HG02970 (cell line): ENCODE measurements around the gene SNX27.
"Not testable (repeated sequence)": the region's sequence is repeated elsewhere in the genome, so short reads cannot be mapped to it uniquely, and the experiment has no call there.

Experiments
- ATAC-seq: cut with Tn5 transposase; IDR thresholded peaks from one replicate; pipeline ENCODE4 v1.9.1; 2021; ENCODE audit warnings: mild to moderate bottlenecking, moderate library complexity, moderate number of reproducible peaks; ENCODE audit not compliant: unreplicated experiment, low FRiP score

The SNX27 gene

DNA sequence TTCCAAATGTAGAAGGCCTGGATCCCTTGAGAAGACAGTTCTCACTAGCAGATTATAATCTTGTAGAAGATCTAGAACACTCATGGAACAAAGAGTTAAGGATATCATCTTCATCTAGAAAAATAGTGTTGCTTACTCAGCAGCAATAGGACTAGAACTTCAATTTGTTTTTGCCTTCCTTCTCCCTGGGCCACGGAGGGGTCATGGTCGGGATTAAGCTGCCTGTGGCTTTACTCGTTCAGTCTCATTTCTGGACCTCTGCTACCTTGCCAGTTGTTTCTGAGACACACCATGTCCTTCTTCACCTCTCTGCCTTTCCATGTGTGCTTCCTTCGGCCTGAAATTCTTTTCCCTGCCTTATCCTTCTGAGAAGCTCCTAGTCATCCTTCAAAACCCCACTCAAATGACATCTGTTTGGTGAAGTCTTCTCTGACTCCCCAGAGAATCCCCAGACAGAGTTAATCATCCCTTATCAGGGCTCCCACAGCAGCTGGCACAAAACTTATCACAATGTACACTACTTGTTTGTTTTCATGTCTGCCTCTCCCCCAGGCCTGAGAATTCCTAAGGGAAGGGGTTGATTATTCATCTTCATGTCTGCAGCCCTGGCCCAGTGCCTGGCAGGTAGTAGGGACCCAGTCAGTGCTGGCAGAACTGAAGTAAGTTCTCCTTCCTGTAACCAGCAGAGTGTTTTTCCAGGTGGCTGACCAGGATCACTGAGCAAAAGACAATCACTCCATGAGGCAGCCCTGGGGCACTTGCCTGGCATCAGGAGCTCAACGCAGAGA lies 15.5 kb upstream of the SNX27 start:
- no peak for ATAC-seq

DNA sequence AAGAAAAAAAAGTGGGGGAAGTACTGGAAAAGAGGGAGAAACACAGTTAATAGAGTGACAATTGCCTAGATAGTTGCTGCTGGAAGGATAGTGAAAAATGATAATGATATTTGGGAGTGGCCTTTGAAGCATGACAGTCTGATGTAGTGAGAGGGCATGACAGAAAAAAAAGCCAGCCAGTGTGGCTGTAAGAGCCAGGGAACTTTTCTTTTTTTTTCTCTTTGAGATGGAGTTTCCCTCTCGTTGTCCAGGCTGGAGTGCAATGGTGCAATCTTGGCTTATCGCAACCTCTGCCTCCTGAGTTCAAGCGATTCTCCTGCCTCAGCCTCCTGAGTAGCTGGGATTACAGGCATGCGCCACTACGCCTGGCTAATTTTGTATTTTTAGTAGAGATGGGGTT lies 9.3 kb upstream of the SNX27 start:
- not testable (repeated sequence) for ATAC-seq

DNA sequence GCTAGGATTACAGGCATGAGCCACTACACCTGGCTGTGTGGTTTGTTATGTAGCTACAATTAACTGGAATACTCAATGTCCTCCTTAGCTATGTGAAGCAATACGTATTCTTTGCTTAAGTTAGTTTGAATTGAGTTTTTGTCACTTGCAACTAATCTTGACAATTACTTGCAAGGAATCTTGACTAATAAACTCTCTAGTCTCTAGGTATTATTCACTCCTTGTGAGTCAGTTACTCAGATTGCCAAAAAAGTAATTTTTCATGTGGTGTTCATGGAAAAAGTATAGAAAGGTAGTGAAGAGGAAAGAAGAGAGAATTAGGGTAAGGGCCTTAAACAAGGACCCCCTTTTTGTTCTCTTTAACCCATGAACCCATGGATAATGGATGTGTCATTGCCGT lies 7.6 kb upstream of the SNX27 start:
- ATAC-seq, result no peak

DNA sequence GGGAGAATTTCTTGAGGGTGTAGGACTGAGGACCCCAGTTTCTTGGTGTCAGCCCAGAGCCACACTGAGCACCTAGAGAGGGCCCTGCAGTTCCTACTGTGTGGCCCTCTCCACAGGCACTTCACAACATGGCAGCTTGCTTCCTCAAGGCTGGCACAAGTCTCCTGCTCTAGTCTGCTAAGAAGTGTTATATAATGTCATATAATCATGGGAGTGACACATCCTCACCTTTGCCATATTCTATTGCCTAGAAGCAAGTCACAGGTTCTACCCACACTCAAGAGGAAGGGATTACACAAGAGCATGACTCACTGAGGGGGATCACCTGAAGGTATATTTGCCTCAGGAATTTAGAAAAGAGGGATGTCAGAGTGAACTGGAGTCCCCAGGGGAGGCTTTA lies 5.5 kb upstream of the SNX27 start:
- no peak for ATAC-seq

DNA sequence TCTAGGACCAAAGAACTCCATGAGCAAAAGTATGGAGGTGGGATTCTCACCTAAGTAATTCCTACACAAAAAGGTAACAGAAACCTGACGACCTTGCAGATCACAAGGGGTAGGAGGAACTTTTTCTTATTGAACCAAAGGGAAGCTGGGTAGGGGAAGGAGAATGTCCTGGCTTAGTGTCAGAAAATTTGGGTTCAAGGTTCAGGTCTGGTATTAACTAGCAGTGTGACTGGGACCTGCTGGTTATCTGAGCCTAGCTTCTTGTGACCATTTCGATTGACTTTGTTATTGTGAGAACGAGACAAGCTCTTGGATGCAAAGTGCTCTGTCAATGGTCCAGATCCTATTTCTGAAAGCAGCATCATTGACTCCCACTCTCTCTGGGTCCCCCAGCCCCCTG lies 5.0 kb upstream of the SNX27 start:
- no peak for ATAC-seq

DNA sequence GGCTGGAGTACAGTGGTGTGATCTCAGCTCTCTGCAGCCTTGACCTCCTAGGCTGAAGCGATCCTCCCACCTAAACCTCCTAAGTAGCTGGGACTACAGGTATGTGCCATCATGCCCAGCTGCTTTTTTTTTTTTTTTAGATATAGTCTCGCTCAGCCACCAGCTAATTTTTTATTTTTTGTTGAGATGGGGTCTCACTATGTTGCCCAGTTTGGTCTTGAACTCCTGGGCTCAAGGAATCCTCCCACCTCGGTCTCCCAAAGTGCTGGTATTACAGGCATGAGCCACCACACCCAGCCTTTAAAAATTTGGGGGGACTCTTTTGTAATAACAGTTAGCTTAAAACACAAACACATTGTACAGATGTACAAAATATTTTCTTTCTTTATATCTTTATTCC lies 1.7 kb upstream of the SNX27 start:
- ATAC-seq, result no peak

DNA sequence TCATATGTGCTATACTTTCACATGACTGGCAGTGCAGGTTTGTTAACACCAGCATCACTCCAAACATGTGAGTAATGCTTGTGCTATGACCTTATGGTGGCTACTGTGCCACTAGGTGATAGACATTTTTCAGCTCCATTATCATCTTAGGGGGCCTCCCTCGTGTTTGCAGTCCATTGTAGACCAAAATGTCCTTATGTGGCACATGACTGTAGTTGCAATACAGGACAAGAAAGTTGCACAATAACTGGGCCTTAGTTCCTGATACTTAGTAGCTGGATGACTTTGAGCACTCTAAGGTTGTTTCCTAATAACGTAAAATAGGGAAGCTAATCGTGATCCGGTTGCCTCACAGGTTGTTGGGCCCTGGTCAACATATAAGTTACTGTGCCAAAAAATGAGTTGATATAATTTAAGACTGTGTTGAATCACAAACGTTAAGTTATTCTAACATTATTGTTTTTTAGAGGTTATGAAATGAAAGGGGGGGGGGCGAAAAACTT lies 511 bp upstream of the SNX27 start:
- no peak for ATAC-seq

DNA sequence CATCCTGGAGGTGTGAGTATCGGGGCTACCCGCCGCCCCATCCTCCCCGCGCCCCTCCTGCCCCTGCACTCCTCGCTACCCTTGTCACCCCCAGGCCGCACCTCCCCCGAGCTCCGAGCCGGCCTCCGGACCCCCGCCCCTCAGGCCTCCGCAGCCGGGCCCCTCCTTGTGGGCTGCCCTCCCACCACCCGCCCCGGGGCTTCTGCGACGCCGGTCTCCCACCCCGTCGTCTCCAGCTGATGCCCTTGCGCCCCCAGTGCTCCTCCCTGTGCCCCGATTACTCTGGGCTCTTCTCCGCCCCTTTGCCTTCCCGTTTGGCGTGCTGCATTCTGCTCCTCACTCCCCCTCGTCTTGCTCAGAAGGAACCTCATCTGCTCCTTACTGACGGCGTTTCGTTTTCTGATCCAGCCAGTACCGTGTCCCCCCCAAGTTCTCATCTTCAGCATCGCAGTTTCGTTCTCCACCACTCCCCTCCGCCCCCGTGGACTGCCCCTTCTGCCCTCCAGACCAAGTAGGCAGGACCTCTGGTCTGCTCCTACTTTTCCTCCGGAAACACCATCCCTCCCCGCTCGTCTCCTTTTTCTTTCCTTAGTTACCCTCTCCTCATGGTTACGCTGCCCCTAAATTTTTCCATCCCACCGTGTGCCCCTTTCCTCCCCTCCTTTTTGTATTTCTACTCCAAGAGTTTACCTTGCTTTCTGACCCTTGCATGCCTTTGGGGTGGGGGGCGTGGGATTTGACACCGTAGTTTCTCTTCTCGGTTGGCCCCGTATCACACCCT lies 841 bp downstream of the SNX27 start:
- ATAC-seq, result peak; percentile 21

DNA sequence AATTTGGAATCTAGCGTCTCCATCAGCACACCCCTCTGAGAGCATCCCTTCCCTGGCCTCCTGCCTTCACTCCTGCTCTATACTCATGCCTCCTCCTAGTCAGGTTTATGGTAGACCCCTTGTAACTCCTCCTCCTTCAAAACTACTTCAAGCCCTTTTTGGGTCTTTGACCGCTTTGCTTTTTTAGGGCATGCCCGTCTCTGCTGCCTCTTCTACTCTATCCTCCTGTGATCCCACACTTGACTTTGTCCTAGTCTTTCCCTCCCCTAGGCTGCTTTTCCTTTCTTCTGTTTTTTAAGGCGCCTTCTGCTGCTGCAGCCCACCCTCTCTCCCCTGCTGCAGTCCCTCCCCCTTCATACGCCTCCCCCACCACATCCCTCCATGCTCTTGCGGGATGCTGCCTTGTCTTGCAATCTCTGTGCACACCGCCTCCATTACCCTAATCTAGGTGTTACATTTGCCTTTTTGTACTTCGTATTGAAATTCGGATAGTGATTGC lies 1.5 kb downstream of the SNX27 start:
- ATAC-seq, result no peak

DNA sequence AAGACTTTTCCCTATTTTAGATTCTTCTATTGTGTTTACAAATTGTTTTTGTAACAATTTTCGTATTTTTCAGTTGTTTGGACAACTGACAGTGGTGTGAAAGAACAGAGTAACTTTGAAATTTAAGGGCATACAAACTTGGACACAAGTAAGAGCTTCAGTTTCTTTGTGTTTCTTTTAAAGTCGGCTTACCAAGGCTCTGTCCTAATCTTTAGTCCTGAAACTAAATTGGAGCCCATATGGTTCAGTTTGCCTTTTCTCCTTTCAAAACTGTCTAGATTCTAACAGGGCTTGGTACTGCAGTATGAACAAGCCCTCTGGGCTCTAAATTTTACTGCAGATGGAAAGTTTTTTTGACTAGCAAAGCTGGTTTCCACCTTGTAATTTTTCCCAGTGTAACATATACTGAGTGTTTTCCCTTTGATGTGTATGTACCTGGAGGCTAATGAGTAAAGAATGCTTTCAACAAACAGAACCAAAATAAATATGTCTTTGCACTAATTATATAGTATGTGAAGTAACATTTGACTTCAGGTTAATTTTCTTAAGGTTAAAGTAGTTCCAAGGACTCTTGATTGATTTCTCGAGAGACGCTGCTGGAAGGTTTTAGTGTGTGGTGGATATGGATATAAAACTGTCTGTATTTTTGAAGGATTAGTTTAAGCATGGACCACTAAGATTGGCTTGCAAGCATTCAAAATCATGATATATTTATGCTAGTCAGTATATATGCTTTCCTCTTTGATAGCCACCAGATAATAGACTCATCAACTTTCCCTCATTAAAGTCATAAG lies 4.1 kb downstream of the SNX27 start:
- no peak for ATAC-seq

DNA sequence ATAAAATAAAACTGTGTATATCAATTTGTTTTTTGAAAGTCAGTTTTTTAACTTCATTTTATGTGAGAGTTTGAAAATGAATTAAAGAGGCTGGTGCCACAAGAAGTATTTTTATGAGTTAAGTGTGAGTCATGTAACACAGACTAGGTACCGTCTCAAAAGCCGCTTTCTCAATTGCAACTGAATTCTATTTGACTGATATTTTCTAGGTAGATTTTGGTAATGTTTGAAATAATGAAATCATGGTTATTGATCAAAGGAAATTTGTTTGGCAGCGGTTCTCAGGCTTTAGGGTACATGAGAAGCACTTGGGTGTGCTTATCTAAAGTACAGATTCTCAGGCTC lies 4.6 kb downstream of the SNX27 start:
- no peak for ATAC-seq

DNA sequence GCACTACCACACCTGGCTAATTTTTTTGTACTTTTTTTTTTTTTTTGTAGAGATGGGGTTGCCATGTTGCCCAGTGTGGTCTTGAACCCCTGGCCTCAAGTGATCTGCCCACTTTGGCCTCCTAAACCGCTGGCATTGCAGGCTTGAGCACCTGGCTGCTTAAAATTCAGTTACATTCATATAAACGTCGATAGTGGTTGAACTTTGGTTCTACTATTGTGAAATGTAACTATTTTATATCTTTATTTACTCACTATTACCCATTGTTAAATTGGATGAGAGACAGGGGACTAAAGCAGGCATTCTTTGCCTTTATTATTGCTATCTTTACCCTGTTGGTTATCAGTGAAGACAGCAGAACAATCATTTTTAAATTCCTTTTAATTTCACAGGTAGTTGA lies 6.2 kb downstream of the SNX27 start:
- no peak for ATAC-seq

DNA sequence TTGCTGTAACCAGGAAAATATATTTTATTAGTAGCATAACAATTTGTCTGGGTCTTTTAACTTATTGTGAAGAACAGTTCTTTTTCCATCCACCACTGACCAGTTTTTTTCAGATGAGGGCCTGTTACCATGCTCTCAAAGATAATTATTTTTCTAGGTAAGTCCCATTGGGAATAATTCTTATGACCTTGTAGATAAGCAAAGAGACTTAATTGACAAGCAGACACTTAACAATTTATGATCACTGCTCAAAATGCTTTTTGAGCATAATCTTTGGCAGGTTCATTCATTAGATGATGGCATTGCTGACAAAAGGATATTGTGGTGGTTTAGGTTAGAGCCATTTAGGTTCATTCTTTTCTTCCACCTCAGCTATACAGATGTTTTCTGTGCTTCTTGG lies 6.6 kb downstream of the SNX27 start:
- ATAC-seq, result no peak

DNA sequence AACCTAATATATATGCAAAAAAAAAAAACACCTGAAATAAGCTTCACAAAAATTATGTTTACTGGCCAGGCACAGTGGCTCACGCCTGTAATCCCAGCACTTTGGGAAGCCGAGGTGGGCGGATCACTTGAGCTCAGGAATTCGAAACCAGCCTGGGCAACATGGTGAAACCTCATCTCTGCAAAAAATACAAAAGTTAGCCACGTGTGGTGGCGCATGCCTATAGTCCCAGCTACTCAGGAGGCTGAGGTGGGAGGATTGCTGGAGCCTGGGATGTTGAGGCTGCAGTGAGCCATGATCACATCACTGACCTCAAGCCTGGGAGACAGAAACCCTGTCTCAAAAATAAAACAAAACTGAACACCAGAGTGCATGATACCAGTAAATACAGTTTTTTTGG lies 7.1 kb downstream of the SNX27 start:
- not testable (repeated sequence) for ATAC-seq

DNA sequence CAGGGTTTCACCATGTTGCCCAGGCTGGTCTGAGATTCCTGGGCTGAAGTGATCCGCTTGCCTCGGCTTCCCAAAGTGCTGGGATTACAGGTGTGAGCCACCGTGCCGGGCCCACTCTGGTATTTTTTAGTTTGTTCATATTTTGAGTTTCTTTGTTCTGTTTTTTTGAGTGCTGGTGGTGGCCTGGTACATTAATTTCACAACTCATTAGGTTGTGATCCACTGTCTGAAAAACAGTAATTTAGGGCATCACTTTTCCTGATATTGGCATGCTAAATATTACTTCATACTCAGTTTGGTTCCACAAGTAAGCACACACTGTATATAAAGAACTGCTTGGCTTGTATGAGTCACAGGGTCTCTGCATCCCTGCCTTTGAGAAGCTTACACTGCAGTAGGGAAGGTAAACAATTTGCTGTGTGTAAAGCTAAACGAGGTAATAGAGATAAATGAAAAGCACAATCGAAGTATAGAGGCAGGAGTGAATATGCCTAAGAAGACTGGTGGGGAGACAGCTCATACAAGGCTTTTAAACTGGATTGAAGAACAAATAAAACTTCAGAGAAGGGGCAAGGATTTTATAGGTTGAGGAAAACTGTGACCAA lies 7.7 kb downstream of the SNX27 start:
- no peak for ATAC-seq

DNA sequence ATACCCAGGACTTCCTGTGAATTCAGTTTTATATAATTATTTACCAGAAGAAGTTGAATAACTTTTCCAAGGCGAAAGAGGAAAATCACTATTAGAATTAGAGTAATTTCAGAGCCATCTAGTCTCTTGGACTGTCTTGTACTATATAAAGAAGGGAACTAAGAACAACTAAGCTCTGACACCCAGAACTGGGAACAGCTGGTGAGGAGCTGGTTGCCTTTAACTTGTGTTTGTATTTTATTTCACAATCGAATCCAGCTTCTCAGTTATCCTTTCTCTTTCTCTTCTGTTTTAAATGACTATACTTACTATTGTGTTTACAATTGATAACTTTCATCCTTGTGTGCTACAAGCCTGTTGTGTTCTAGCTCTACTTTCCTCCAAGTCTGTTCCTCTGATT lies 8.4 kb downstream of the SNX27 start:
- ATAC-seq, result no peak

DNA sequence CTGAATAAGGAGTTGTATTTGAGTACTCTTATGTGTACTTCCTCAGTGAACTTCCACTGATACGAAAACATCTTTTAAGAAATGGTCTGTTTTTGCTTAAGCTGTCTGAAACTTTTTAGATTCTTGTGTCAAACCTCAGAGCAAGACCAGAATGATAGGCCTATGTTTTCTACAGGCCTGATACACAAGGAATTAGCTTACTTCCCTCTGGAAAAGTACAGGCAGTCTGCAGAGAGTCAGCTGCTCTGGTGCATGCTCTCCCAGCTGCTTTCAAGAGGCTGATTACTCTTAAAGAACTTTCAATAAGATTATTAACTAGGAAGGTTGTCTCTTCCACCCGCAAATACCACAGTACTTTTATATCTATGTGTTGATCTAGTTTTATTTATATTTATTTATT lies 9.5 kb downstream of the SNX27 start:
- ATAC-seq, result no peak

DNA sequence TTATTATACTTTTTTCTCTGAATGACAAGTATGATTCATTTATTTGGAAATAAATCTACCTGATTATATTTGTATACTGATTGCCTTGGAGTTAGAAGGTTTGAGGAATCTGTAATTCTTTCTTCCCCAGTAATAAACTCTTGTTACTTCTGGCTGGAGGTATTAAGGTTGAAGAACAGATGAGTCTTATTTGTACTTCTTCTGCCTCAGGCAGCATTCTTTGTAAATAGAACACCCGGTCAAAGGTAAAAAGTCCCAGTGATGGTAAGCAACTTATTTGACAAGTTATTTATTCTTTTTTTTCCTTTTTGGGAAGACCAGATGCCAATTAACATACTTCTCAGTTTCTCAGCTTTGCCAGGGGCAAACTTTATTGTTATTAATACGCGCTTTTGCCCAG lies 12.9 kb downstream of the SNX27 start:
- ATAC-seq, result no peak

DNA sequence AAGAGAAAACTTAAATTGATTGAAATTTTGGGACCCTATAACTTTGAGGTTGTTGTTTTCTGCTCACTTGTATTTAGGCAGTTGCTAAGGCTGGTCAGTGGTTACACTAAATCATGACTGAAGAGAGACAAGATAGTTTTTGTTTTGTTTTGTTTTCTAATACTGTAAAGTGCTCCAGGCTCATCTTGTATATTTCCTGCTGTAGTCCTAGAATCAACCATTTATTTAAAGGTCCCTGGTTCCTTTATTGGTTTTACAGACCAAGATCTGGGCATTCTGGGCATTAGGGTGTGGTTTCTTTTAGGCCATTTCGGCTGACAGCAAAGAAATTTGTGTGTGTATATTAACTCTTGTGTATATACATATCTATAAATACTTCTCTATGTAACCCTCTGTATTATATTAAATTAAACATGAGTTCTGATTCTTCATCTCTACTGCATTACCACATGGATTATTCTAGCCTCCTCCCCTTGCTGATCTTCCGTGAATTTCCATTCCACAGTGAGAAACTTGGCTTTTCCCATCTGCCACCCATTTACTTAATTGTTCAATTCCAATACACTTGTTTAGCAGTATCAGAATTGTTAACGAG lies 15.0 kb downstream of the SNX27 start:
- ATAC-seq, result no peak

DNA sequence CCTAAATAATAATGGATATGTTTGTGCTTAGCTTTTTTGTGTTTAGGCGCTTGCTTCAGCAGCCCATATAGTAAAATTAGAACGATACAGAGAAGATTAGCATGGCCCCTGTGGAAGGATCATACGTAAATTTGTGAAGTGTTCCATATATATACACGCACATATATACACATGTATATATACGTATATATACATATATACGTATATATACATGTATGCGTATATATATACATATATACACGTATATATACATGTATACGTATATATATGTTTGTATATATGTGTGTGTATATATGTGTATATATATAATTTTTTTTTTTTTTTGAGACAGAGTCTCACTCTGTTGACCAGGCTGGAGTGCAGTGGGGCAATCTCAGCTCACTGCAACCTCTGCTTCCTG lies 17.4 kb downstream of the SNX27 start:
- ATAC-seq, result no peak
